HCT116 (cell line): ENCODE results near the gene UBE2D1.

Experiments used
- CTCF ChIP-seq, 3 experiments: fragments of 200-600 bp in 1 of 3; sonication (generic) in 1 of 3; IDR thresholded peaks in 2 of 3; conservative IDR thresholded peaks in 1 of 3; 2 replicates each; pipeline ENCODE4 v1.5.1; 2012 to 2017; ENCODE audit warnings: low read depth in 2 of 3, low read length in 2 of 3, antibody characterized with exemption in 1 of 3, borderline replicate concordance in 1 of 3, control low read depth in 1 of 3, mild to moderate bottlenecking in 1 of 3, mixed read lengths in 1 of 3, mixed run types in 1 of 3, moderate library complexity in 1 of 3; ENCODE audit not compliant: insufficient read depth in 1 of 3
- JUND ChIP-seq: IDR thresholded peaks from 2 replicates; pipeline ENCODE4 v1.6.1; 2012
- MAX ChIP-seq: IDR thresholded peaks from 2 replicates; pipeline ENCODE4 v1.6.1; 2012
- POLR2AphosphoS5 ChIP-seq: IDR thresholded peaks from 2 replicates; pipeline ENCODE4 v1.6.1; 2011; ENCODE audit warnings: mild to moderate bottlenecking, low read depth, low read length, moderate library complexity
- RAD21 ChIP-seq: IDR thresholded peaks from 2 replicates; pipeline ENCODE4 v1.6.1; 2012; ENCODE audit warnings: low read depth, mild to moderate bottlenecking
- REST ChIP-seq: IDR thresholded peaks from 2 replicates; pipeline ENCODE4 v1.6.1; 2012; ENCODE audit warnings: low read depth
- SP1 ChIP-seq: IDR thresholded peaks from 2 replicates; pipeline ENCODE4 v1.6.1; 2012; ENCODE audit warnings: low read depth

- TF ChIP-seq CTCF (IDR thresholded peaks at IDR 0.05 in 2 of 3, conservative IDR thresholded peaks at IDR 0.05 in 1 of 3; ENCODE audit: borderline replicate concordance in 1 of 3, insufficient read depth in 1 of 3, low read depth in 2 of 3, low read length in 2 of 3) (no peak), REST (no peak), POLR2AphosphoS5 (no peak), SP1 (no peak), JUND (no peak), MAX (no peak), RAD21 (no peak)
Observed at GRCh38 chr10:58404001-58404400, 69.2 kb downstream of the UBE2D1 start.
